Mucosa of stomach (tissue), 1 donor: ENCODE data around the gene SFSWAP.

Source experiments
- H3K27me3 ChIP-seq: one replicate; pipeline ENCODE4 v1.7.0; 2013; ENCODE audit warnings: mild to moderate bottlenecking, low read length; ENCODE audit not compliant: control insufficient read depth, insufficient read depth
- H3K36me3 ChIP-seq: one replicate; pipeline ENCODE4 v1.7.0; 2013; ENCODE audit warnings: low read length; ENCODE audit not compliant: control insufficient read depth, insufficient read depth
- H3K4me1 ChIP-seq: one replicate; pipeline ENCODE4 v1.7.0; 2013; ENCODE audit warnings: mild to moderate bottlenecking, low read length; ENCODE audit not compliant: control insufficient read depth, insufficient read depth
- H3K4me3 ChIP-seq: one replicate; pipeline ENCODE4 v1.7.0; 2013; ENCODE audit warnings: low read length
- H3K9ac ChIP-seq: one replicate; pipeline ENCODE4 v1.7.0; 2013; ENCODE audit warnings: mild to moderate bottlenecking, low read length, moderate library complexity
- H3K9me3 ChIP-seq: one replicate; pipeline ENCODE4 v1.7.0; 2013; ENCODE audit warnings: mild to moderate bottlenecking, low read length, moderate library complexity; ENCODE audit not compliant: control insufficient read depth
- donor health status: Pancreatic carcinoma.

Gene SFSWAP

DNA sequence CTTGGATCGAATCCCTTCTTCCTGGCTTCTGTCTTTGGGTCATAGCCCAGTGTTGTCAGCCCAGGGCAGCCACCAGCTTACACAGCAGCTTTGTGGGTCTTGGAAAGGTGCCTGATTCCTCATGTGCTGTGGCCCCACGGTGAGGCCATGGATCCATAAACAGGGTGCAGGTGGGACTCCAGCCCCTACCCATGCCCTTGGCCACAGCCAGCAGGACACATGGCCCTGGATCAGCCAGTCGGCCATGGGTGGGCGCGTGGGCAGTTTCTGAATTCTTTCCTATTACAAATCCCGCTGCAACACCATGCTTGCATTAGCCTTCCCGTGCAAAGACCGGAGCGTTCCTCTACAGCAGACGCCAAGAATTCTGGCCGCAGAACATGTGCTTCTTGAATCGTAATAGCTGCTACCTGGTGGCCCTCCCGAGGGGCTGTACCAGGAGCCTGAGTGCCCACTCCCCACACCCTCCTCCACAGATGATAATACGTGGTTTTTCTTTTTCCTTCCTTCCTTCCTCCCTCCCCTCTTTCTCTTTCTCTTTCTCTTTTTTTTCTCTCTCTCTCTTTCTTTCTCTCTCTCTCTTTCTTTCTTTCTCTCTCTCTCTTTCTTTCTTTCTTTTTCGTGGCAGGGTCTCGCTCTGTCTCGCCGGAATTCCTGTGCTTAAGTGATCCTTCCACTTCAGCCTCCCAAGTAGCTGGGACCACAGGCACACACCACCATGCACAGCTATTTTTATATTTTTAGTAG is 114.4 kb downstream of the SFSWAP start:
- H3K27me3 ChIP-seq: peaks cover 30% of the 10 kb centered on the region
- peaks cover 2% of the 10 kb centered on the region for H3K4me1 ChIP-seq
- no peak overlapping the region for H3K4me3 ChIP-seq
- H3K36me3 ChIP-seq: no peaks in the 10 kb centered on the region
- no peaks in the 10 kb centered on the region for H3K9me3 ChIP-seq
- no peak overlapping the region for H3K9ac ChIP-seq

DNA sequence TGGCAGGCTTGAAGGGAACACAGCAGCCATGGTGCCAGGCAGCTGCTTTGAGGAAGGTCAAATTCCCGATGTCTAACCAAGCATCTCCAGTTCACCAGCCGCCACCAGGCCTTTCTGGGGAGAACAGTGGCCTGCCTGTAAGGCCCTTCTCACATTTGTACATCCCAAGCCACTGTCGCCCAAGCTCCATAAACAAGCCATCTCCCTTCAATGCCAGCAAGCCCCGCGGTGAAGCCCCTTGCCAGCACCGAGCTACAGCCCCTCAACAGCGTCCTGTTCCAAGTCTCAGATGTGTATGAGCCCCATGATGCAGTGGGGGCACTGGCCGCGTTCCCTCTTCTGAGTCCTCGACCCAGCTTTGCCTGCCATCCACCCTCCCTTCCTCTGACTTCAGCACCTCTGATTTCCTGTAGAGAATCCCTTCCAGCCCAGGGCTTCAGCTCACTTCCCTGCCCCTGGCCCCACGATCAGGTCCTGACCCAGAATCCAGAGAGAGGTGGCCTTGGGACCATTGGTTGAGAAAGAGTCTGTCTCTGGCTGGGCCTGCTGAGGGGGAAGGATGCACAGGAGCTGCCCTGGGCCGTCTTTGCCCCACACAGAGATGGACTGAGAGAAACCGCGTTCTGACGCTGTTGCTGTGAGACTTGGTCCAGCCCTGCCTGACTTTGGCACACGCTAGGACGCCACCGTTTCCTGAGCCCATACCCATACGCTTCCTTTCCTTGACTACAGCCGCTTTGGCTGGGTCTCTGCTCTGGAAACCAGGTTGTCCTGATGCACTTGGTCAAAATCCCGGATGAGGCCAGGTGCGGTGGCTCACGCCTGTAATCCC is 115.4 kb downstream of the SFSWAP start:
- Histone ChIP-seq H3K36me3 (no peaks in the 10 kb centered on the region), H3K4me1 (peaks cover 12% of the 10 kb centered on the region), H3K9me3 (no peaks in the 10 kb centered on the region), H3K27me3 (peaks cover 40% of the 10 kb centered on the region), H3K4me3 (no peak overlapping the region), H3K9ac (no peak overlapping the region)

DNA sequence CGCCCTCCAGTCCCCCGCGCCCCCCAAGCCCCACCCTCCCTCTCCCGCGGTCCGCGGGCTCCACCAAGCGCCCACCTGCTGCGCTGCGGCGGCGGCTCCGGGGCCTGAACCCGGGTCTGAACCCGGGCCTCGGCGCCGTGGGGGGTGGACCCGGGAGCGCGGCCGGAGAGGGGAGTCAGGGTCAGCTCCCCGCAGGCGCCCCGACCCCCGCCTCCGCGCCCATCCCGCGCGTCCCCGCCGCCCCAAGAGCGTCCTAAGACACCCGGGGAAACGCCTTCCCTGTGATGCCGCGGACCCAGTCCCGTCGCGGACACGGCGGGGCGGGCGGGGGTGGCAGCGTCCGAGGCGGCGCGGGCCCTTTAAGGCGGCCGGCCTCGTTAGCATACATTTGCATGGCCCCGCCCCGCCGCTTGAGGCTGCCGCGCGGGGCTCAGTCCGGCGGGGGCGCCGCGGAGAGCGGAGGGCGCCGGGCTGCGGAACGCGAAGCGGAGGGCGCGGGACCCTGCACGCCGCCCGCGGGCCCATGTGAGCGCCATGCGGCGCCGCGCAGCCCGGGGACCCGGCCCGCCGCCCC is 117.2 kb downstream of the SFSWAP start, which contains the start of gene MMP17:
Gene MMP17, plus strand, starts transcription at position 433 of the 574 bp plus-strand sequence. Its CDS starts 102 bp downstream, at position 535.
- H3K9me3 ChIP-seq: no peaks in the 10 kb centered on the region
- H3K9ac ChIP-seq: no peak within 1 kb of the TSS
- peaks cover 13% of the 10 kb centered on the region for H3K4me1 ChIP-seq
- no peak within 1 kb of the TSS for H3K4me3 ChIP-seq
- peaks cover 51% of the 10 kb centered on the region for H3K27me3 ChIP-seq
- H3K36me3 ChIP-seq: no peaks in the 10 kb centered on the region

DNA sequence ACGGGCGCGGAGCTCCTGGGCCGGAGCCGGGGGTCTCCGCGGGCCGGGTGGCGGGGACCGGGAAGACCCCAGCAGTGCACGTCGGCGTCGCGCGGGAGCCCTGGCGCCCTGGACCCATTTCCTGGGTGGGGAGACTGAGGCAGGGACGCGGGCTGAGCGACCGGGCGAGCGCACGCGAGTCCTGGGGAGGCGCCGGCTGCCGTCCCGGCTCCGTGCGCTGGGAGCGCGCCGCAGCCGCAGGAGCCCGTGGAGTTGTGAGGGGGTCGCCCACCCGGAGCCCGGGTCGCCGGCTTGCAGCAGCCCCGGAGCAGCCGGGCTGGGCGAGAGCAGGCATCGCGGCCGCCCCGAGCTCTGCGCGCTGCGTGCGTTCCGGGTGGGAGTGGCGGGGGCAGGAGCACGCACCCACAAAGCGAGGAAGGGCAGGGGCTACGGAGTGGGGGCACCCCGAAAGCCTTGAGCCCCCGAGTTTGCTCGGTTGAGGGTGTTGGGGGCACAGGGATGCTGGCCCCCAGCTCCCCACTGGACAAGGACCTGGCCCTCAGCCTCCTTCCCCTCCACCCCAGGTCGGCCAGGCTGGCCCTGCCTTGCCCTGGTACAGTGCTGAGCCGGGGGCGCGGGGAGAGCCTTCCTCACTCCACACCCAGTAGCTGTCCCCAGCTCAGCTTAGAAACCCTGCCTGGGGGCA is 117.9 kb downstream of the SFSWAP start:
- H3K9me3 ChIP-seq: no peaks in the 10 kb centered on the region
- H3K4me1 ChIP-seq: peaks cover 13% of the 10 kb centered on the region
- H3K36me3 ChIP-seq: no peaks in the 10 kb centered on the region
- peaks cover 59% of the 10 kb centered on the region for H3K27me3 ChIP-seq
- no peak overlapping the region for H3K4me3 ChIP-seq
- H3K9ac ChIP-seq: no peak overlapping the region

DNA sequence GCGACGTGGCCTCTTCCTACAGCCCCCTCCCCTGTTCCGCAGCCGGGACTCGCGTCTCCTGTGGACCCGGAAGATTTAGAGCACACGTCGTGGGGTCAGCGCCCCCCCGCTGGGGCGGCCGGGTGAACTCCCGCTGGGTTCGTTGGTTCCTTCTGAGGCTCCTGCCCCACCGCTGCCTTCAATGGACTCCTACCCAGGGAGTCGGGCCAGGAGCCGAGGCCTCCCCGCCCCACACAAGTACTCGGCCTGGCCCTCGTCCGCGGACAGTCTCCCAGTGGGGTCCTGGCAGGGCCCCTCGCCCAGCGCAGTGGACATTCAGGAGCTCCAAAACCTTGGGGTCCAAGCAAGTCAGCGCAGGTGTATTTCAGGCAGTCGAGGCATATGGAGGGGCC is 118.5 kb downstream of the SFSWAP start:
- H3K9ac ChIP-seq: no peak overlapping the region
- H3K27me3 ChIP-seq: peaks cover 62% of the 10 kb centered on the region
- H3K9me3 ChIP-seq: no peaks in the 10 kb centered on the region
- no peak overlapping the region for H3K4me3 ChIP-seq
- H3K4me1 ChIP-seq: peaks cover 13% of the 10 kb centered on the region
- H3K36me3 ChIP-seq: no peaks in the 10 kb centered on the region

DNA sequence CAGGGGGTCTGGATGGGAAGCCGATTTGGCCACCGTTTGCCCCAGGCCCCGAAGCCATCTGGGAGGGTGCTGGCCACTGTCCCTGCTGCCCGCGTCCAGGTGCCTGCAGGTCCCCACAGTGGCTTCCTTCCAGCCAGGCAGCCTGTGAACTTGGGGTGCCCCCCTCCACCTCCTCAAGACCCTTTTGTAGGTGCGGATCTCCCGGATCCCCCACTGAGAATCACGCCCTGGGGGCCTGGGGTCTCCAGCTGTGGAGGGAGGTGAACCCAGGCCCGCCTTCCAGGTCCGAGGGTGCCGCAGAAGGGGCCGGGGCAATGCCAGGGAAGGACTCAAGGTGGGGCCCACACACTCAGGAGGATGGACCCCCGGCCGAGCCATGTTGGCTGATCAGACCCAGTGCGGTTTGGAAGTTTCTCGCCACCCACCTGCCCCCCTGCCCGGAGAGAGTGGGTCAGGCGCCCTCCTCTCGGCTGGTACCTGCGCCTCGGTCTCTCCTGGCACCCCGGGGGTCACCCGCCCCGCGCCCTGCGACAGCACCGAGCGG is 119.0 kb downstream of the SFSWAP start:
- Histone ChIP-seq H3K27me3 (peaks cover 62% of the 10 kb centered on the region), H3K9me3 (no peaks in the 10 kb centered on the region), H3K36me3 (no peaks in the 10 kb centered on the region), H3K4me1 (peaks cover 17% of the 10 kb centered on the region), H3K9ac (no peak overlapping the region), H3K4me3 (no peak overlapping the region)

DNA sequence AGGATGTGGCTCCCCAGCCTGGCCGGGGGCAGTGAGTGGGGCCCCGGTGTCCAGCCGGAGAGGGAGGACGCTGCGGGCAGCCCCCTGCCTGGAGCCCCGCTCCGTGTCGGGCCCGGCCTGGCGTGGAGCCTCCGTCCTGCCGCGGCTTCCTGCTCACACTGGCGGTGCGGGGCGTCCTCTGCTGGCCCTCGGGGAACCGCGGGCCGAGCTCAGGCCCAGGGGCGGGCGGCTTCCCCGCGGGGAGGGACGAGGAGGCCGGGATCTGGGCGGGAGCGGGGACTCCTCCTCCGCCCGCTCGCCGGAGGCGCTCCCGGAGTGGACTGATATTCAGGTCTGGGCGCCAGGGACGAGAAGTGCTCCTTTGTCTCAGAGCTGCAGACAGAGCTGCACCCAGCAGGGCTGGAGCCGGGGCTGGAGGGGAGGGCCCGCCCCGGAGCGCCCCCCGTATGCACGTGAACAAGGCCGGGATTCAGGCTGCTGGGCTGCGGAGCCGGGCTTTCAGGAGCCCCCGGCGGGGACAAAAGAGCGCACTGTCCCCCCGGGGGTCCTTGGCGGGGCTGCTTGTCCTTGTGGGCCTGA is 119.5 kb downstream of the SFSWAP start:
- Histone ChIP-seq H3K9ac (no peak overlapping the region), H3K9me3 (no peaks in the 10 kb centered on the region), H3K27me3 (peaks cover 62% of the 10 kb centered on the region), H3K36me3 (no peaks in the 10 kb centered on the region), H3K4me1 (peaks cover 23% of the 10 kb centered on the region), H3K4me3 (no peak overlapping the region)

DNA sequence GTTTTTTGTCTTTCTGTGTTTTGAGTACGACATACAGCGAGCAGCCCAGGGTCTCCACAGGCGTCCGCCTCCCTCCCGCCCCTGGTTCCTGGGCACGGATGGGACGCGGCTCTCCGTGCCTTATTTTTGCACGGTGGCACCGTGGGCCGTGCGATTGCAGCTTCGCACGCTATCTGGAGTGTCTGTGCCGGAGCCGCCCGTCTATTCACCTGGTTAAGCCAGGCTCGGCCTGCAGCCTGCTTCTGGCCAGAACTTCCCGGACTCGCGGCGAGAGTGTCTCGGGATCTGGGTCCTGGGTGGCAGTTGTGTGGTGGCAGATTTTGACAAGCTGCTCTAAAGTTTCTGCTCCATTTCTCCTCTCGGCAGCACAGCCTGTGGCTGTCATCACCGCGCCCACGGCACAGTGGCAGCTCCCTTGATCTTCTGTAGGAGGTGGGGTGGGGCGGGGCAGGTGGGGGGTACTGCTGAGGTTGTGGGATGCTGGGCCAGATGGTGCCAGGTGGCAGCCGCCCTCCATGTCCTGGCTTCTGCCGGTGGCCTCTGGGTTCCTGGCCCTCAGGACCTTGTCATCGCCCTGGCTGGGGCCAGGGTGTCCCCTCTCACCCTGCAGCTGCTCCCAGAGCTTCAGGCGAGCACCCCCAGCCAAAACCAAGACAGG is 120.2 kb downstream of the SFSWAP start:
- Histone ChIP-seq H3K9ac (no peak overlapping the region), H3K27me3 (peaks cover 61% of the 10 kb centered on the region), H3K9me3 (no peaks in the 10 kb centered on the region), H3K4me1 (peaks cover 24% of the 10 kb centered on the region), H3K36me3 (no peaks in the 10 kb centered on the region), H3K4me3 (no peak overlapping the region)

DNA sequence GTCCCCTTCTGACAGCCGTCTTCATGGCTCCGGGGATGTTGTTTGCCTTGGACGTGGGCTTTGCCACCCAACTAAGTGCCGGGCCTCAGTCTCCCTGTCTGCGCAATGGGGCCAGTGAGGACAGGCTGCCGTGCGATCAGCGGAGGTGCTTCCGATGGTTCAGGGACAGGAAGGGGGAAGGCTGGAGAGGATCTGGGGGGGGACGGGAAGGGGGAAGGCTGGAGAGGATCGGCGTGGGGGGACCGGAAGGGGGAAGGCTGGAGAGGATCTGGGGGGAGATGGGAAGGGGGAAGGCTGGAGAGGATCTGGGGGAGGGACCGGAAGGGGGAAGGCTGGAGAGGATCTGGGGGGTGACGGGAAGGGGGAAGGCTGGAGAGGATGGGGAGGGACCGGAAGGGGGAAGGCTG is 120.7 kb downstream of the SFSWAP start:
- Histone ChIP-seq H3K4me3 (no peak overlapping the region), H3K27me3 (peaks cover 55% of the 10 kb centered on the region), H3K4me1 (peaks cover 24% of the 10 kb centered on the region), H3K9ac (no peak overlapping the region), H3K9me3 (no peaks in the 10 kb centered on the region), H3K36me3 (no peaks in the 10 kb centered on the region)

DNA sequence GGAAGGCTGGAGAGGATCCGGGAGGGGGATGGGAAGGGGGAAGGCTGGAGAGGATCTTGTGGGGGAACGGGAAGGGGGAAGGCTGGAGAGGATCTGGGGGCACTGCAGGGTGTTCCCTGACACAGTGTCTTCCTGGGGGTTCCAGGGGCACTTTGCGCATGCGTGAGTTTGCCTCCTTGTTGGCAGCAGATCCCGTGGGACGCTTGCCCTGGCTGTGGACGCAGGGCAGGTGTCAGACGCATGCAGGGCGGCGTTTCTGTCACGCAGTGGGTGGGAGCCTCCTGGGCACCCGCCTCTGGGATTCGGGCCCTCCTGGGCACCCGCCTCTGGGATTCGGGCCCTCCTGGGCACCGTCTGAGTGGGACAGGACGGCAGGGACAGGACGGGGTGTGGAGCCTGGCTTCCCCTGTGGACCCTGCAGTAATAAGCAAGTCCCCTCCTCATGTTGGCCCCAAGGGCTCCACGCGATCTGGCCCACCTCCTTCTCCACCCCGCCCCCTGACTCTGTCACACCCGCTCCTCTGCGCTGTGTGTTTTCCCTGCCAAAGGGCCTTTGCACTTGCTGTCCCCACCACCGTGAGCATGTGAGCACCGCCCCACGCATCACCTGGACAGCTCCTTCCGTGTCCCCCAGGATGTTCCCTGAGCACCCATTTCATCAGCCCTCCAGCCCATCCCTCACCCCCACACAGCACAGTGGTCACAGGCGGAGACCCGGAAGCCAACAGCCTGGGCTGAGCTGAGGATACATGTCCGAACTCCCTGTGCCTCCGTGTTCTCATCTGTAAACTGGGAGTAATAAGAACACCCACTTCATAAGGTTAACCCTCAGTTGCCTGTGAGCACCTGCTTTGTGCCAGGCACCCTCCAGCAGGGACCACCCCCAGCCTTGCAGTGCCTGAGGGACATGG is 121.7 kb downstream of the SFSWAP start:
- Histone ChIP-seq H3K4me1 (peaks cover 24% of the 10 kb centered on the region), H3K9ac (no peak overlapping the region), H3K4me3 (no peak overlapping the region), H3K9me3 (no peaks in the 10 kb centered on the region), H3K27me3 (peaks cover 51% of the 10 kb centered on the region), H3K36me3 (no peaks in the 10 kb centered on the region)
